ENCODE results near the gene ZDHHC13.

ZDHHC13 gene

GRCh38 chr11:19208959-19209546 lies 92.1 kb downstream of the ZDHHC13 start:
- DNase-seq = no peak

GRCh38 chr11:19209617-19210370 lies 92.8 kb downstream of the ZDHHC13 start:
- DNase-seq = no peak

GRCh38 chr11:19216021-19216420 lies 99.1 kb downstream of the ZDHHC13 start:
- no peak for DNase-seq

DNA sequence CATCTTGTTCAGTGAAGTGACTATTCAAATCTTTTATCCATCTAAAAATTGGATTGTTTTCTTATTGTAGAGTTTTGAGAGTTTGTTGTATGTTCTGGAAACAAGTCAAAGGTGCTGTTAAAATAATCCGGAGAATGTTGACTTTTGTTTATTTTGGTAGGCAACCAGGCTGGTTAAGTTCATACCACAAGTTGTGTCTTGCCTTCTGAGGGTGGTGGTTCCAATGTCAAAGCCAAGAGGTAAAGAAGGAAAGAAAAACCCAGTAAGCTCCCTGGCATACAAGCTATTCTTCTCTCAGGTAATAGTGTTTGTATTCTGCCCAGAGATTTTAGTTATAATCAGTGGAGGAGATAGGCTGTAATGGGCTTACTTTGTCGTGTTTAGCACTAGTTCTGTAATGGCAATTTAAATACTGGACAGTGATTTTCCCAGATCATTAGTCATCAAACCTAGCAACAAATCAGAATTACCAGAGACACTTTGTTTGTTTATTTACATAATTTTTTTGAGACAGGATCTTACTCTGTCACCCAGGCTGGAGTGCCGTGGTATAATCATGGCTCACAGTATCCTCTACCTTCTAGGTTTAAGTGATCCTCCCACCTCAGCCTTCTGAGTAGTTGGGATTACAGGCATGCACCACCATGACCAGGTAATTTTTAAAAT lies 99.9 kb downstream of the ZDHHC13 start:
- no peak for DNase-seq

GRCh38 chr11:19218216-19218615 lies 101.2 kb downstream of the ZDHHC13 start:
- DNase-seq = no peak

DNA sequence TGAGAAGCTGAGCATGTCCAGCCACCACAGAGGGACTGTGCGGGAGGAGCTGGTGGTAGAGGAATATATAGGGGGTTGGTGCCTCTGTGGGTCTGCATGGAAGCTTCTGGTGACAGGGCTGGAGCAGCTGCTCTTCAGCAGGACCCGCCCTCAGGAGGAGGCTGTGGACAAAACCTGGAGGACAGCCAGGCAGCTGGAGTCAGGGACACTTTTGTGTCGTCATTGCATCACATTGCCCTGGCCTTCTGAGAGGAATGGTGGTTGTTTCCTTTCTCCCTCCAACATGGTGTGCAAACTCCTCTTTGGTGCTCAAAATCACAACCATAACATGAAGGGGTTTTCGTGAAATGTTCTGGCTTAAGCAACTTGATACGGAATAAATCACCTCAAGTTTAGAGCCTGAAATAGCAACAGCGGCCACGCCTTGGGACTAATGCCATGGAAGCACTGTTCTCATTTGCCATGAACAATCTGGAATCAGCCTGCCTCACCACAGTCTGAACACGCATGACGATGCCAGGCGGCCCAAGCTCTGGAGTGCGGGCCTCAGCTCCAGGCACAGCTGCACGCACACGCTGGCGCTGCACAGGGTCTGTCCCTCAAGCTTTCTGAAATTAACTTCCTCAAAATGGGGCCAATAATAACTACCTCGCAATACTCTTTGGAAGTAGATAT lies 102.0 kb downstream of the ZDHHC13 start:
- DNase-seq = no peak

DNA sequence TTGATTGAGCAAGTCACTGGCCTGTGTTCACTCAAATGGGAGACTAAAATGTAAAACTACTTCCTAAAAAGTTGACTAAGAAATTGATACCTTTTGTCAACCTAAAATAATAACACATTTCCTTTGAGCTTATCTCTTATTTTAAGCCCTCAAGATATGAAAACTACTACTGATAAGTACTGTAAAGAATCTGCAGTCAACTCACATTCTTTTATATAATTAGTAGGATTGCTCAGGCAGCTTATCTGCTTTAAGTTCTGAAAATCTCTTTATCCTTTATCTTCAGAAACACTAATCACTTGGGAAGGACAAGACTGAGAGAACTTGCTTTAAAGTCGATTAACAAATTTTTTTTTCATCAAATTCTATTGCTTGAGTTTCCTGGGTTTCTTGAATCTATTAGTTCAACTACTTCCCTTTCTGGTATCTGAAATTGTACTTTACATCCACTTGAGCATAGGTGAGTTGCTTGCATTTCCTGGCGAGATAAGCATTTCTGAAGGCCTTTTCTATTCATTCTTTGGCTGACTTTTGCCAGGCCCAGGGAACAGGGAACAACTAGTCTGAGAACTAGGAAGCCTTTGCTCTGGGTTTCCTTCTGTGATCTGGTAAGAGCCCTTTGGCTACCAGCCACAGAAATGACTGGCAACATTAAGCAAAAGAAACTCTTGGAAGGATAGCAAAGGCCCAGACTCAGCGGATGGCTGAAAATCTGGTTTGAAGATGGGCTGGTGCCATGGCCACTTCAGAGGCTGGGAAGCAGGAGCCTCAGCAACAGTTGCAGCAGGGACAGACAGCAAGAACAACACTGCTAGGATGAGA lies 104.1 kb downstream of the ZDHHC13 start:
- DNase-seq = no peak

GRCh38 chr11:19225123-19225522 lies 108.2 kb downstream of the ZDHHC13 start:
- no peak for DNase-seq

- DNase-seq = no peak
These were observed 108.6 kb downstream of the ZDHHC13 start for GRCh38 chr11:19225581-19225980.
